Activated naive CD4-positive, alpha-beta T cell treated with Interleukin-2 at 50 U/mL for 16 hours (primary cell): ENCODE results near the gene FHIT.

Source experiments
- DNase-seq: peaks from one replicate; pipeline ENCODE4 v3.0.0-alpha.2; 2020

FHIT gene

GRCh38 chr3:60307562-60308199, 943.6 kb downstream of the FHIT start:
- no peak for DNase-seq

- DNase-seq, result no peak
These were observed 947.1 kb downstream of the FHIT start for GRCh38 chr3:60304112-60304511.

GRCh38 chr3:60303160-60303559, 948.1 kb downstream of the FHIT start:
- no peak for DNase-seq

GRCh38 chr3:60301142-60301541, 950.1 kb downstream of the FHIT start:
- DNase-seq, result no peak

GRCh38 chr3:60298141-60298540, 953.1 kb downstream of the FHIT start:
- DNase-seq, result no peak

- DNase-seq, result no peak
These were observed 957.1 kb downstream of the FHIT start for GRCh38 chr3:60294181-60294580.

GRCh38 chr3:60291115-60291514, 960.1 kb downstream of the FHIT start:
- no peak for DNase-seq

GRCh38 chr3:60290122-60290492, 961.1 kb downstream of the FHIT start:
- DNase-seq, result no peak

- no peak for DNase-seq
These were observed 961.7 kb downstream of the FHIT start for GRCh38 chr3:60289341-60290121.

- no peak for DNase-seq
These were observed 968.4 kb downstream of the FHIT start for GRCh38 chr3:60282866-60283265.

- no peak for DNase-seq
These were observed 969.3 kb downstream of the FHIT start for GRCh38 chr3:60281970-60282369.

GRCh38 chr3:60277361-60277800, 973.9 kb downstream of the FHIT start:
- no peak for DNase-seq

- no peak for DNase-seq
These were observed 974.6 kb downstream of the FHIT start for GRCh38 chr3:60276615-60277014.

- DNase-seq, result no peak
These were observed 976.6 kb downstream of the FHIT start for GRCh38 chr3:60274646-60275045.

GRCh38 chr3:60274098-60274497, 977.2 kb downstream of the FHIT start:
- DNase-seq, result no peak

GRCh38 chr3:60269829-60270266, 981.4 kb downstream of the FHIT start:
- DNase-seq, result no peak

GRCh38 chr3:60269377-60269776, 981.9 kb downstream of the FHIT start:
- DNase-seq, result no peak

GRCh38 chr3:60268123-60268522, 983.1 kb downstream of the FHIT start:
- DNase-seq, result no peak

GRCh38 chr3:60266444-60266843, 984.8 kb downstream of the FHIT start:
- DNase-seq, result no peak

- DNase-seq, result no peak
These were observed 988.1 kb downstream of the FHIT start for GRCh38 chr3:60263191-60263590.

- DNase-seq, result no peak
These were observed 988.7 kb downstream of the FHIT start for GRCh38 chr3:60262546-60262945.

GRCh38 chr3:60260546-60260945, 990.7 kb downstream of the FHIT start:
- no peak for DNase-seq

GRCh38 chr3:60250810-60251209, 1000.4 kb downstream of the FHIT start:
- DNase-seq, result no peak

- no peak for DNase-seq
These were observed 1001.0 kb downstream of the FHIT start for GRCh38 chr3:60250206-60250605.

- no peak for DNase-seq
These were observed 1004.9 kb downstream of the FHIT start for GRCh38 chr3:60246361-60246760.
